RWPE1 (cell line): Measurements from ENCODE around the gene SLC44A4.
"Not testable (repeated sequence)": the region's sequence is repeated elsewhere in the genome, so short reads cannot be mapped to it uniquely, and the experiment has no call there.

Experiments used
- CTCF ChIA-PET: fragments of 350-600 bp; sonication (Branson Sonifier 250); formaldehyde crosslinking; extraction: SDS; loops from one replicate; lab custom pipeline; 2021; lab: Yijun Ruan, JAX
- POLR2A ChIA-PET: fragments of 400-600 bp; formaldehyde crosslinking; extraction: SDS; loops from one replicate; lab custom pipeline; 2020; ENCODE audit warnings: antibody characterized with exemption; ENCODE audit not compliant: low non-redundant PET; lab: Yijun Ruan, JAX
- DNase-seq: peaks from one replicate; pipeline ENCODE4 v3.0.0; 2012; ENCODE audit warnings: low spot score
- H3K27ac ChIP-seq: fragments of 450-650 bp; 2 replicates; pipeline ENCODE4 v1.5.1; 2017
- CTCF ChIP-seq: fragments of 450-650 bp; conservative IDR thresholded peaks from 2 replicates; pipeline ENCODE4 v1.5.1; 2017; ENCODE audit warnings: low read depth, mild to moderate bottlenecking

The SLC44A4 gene

GRCh38 chr6:31862344-31863235, 16.2 kb downstream of the SLC44A4 start, which contains the start of gene NEU1:
Gene NEU1, minus strand, starts transcription at chr6:31862821. Its CDS starts 45 bp downstream, at chr6:31862776.
- POLR2A ChIA-PET = interaction anchor here (0.5 to 0.8 kb wide), 3 partner anchors 30 to 32 kb away, joined by 3 to 7 read pairs (median 3); no protein-coding TSS in a partner anchor
- H3K27ac ChIP-seq = peak within 1 kb of the TSS; percentile 85
- CTCF ChIA-PET = interaction anchor here (0.5 to 1.5 kb wide), 2 partner anchors 93 to 133 kb away, joined by 3 to 5 read pairs; partner anchors contain the start of gene DDAH2
- TF ChIP-seq CTCF = no peak
- peak; percentile 100 for DNase-seq

- no peak for DNase-seq
- peak overlapping the region; percentile 85 for H3K27ac ChIP-seq
- CTCF ChIA-PET = no interaction called here
- POLR2A ChIA-PET = no interaction called here
- TF ChIP-seq CTCF = no peak
These were observed 16.9 kb downstream of the SLC44A4 start for GRCh38 chr6:31861919-31862343.

- POLR2A ChIA-PET = no interaction called here
- TF ChIP-seq CTCF = no peak
- DNase-seq = no peak
These were observed 17.6 kb downstream of the SLC44A4 start for GRCh38 chr6:31861150-31861549.

GRCh38 chr6:31860349-31860748, 18.4 kb downstream of the SLC44A4 start:
- no peak overlapping the region for H3K27ac ChIP-seq
- CTCF ChIA-PET = no interaction called here
- no peak for TF ChIP-seq CTCF
- no peak for DNase-seq
- POLR2A ChIA-PET = interaction anchor here (0.5 kb wide), 1 partner anchor 179 kb away, joined by 3 read pairs; the partner anchor contains the start of gene LY6G5C

More at GRCh38 chr6:31861150-31861549, 17.6 kb downstream of the SLC44A4 start:
- no peak overlapping the region for H3K27ac ChIP-seq
- CTCF ChIA-PET = no interaction called here

- TF ChIP-seq CTCF = no peak
- CTCF ChIA-PET = no interaction called here
These were observed 18.9 kb downstream of the SLC44A4 start for GRCh38 chr6:31859923-31860322.

GRCh38 chr6:31858707-31859106, 20.1 kb downstream of the SLC44A4 start:
- ChIA-PET CTCF (no interaction called here), POLR2A (no interaction called here)
- H3K27ac ChIP-seq = peak overlapping the region; percentile 11; the same call in 1 of the 2 replicates
- no peak for TF ChIP-seq CTCF
- no peak for DNase-seq

More at GRCh38 chr6:31859923-31860322, 18.9 kb downstream of the SLC44A4 start:
- DNase-seq = no peak
- peak overlapping the region; percentile 11; the same call in 1 of the 2 replicates for H3K27ac ChIP-seq
- POLR2A ChIA-PET = interaction anchor here (0.5 kb wide), 1 partner anchor 179 kb away, joined by 3 read pairs; the partner anchor contains the start of gene LY6G5C

GRCh38 chr6:31857774-31858173, 21.0 kb downstream of the SLC44A4 start:
- POLR2A ChIA-PET, DNase-seq, CTCF ChIA-PET: not testable (repeated sequence)
- H3K27ac ChIP-seq = peak overlapping the region; percentile 7; the same call in 1 of the 2 replicates

- H3K27ac ChIP-seq, POLR2A ChIA-PET, DNase-seq: not testable (repeated sequence)
- CTCF ChIA-PET = interaction anchor here (0.6 kb wide), 1 partner anchor 16 kb away, joined by 3 read pairs; no protein-coding TSS in a partner anchor
These were observed 26.6 kb downstream of the SLC44A4 start for GRCh38 chr6:31851980-31852718.
